Skeletal muscle tissue (tissue), 4 donors: ENCODE results near the gene AQP6. TPM values are rescaled to one million over a fixed set of nuclear protein-coding genes. Genes with fewer than 3 reads are reported as not detected.
A peak's percentile ranks its signal among the peaks of the same experiment; 100 is the strongest.

Experiments used
- H3K27ac ChIP-seq: one replicate; pipeline ENCODE4 v1.7.0; 2013; ENCODE audit warnings: mild to moderate bottlenecking, low read depth, low read length, inconsistent platforms
- H3K27me3 ChIP-seq, 3 donors: one replicate each; pipeline ENCODE4 v1.7.0; 2013; ENCODE audit warnings: low read length in 3 of 3; ENCODE audit not compliant: control insufficient read depth in 3 of 3, insufficient read depth in 3 of 3
- H3K36me3 ChIP-seq, 3 donors: one replicate each; pipeline ENCODE4 v1.7.0; 2013; ENCODE audit warnings: low read length in 3 of 3; ENCODE audit not compliant: control insufficient read depth in 3 of 3, insufficient read depth in 3 of 3
- H3K4me1 ChIP-seq, 3 donors: one replicate each; pipeline ENCODE4 v1.7.0; 2013; ENCODE audit warnings: low read length in 3 of 3, mild to moderate bottlenecking in 3 of 3; ENCODE audit not compliant: control insufficient read depth in 3 of 3, insufficient read depth in 3 of 3
- H3K4me3 ChIP-seq, 3 donors: one replicate each; pipeline ENCODE4 v1.7.0; 2013; ENCODE audit warnings: low read length in 3 of 3
- H3K9ac ChIP-seq, 3 donors: one replicate each; pipeline ENCODE4 v1.7.0; 2013; ENCODE audit warnings: low read length in 3 of 3, mild to moderate bottlenecking in 3 of 3, moderate library complexity in 2 of 3, low read depth in 1 of 3
- H3K9me3 ChIP-seq, 3 donors: one replicate each; pipeline ENCODE4 v1.7.0; 2013; ENCODE audit warnings: low read length in 3 of 3; ENCODE audit not compliant: control insufficient read depth in 3 of 3
- total RNA-seq: library from RNA; depleted of rRNA; stranded (reverse); fragments of >200 nt; gene quantifications from one replicate; pipeline ENCODE4 v1.2.3, GENCODE V29; 2014
- donor health status: Osteomylitis.

The AQP6 gene
- total RNA-seq, 1 donor from 2014 or later = 0.52 TPM

GRCh38 chr12:49956663-49957569, 15.8 kb upstream of the AQP6 start:
- H3K9ac ChIP-seq = no peak overlapping the region
- H3K4me3 ChIP-seq = no peak overlapping the region
- H3K36me3 ChIP-seq = no peaks in the 10 kb centered on the region
- no peaks in the 10 kb centered on the region for H3K9me3 ChIP-seq
- no peaks in the 10 kb centered on the region for H3K4me1 ChIP-seq
- peaks cover 59 to 77% (median 65%) of the 10 kb centered on the region in 3 donors for H3K27me3 ChIP-seq
- H3K27ac ChIP-seq = no peak overlapping the region

- H3K27me3 ChIP-seq = peaks cover 61 to 80% (median 65%) of the 10 kb centered on the region in 3 donors
- no peak overlapping the region for H3K27ac ChIP-seq
- H3K4me1 ChIP-seq = no peaks in the 10 kb centered on the region
- no peak overlapping the region for H3K9ac ChIP-seq
- H3K4me3 ChIP-seq = no peak overlapping the region
- no peaks in the 10 kb centered on the region for H3K9me3 ChIP-seq
- H3K36me3 ChIP-seq = no peaks in the 10 kb centered on the region
Observed at GRCh38 chr12:49957570-49957967, 15.2 kb upstream of the AQP6 start.

GRCh38 chr12:49959685-49960473, 12.9 kb upstream of the AQP6 start:
- H3K4me1 ChIP-seq = no peaks in the 10 kb centered on the region
- no peak overlapping the region for H3K27ac ChIP-seq
- H3K27me3 ChIP-seq = peaks cover 50 to 79% (median 59%) of the 10 kb centered on the region in 3 donors
- no peak overlapping the region for H3K9ac ChIP-seq
- H3K36me3 ChIP-seq = no peaks in the 10 kb centered on the region
- H3K9me3 ChIP-seq = no peaks in the 10 kb centered on the region
- no peak overlapping the region for H3K4me3 ChIP-seq

GRCh38 chr12:49960474-49961110, 12.2 kb upstream of the AQP6 start:
- Histone ChIP-seq H3K9me3 (no peaks in the 10 kb centered on the region), H3K27me3 (peaks cover 45 to 72% (median 54%) of the 10 kb centered on the region in 3 donors), H3K4me3 (no peak overlapping the region), H3K36me3 (no peaks in the 10 kb centered on the region), H3K4me1 (no peaks in the 10 kb centered on the region), H3K27ac (no peak overlapping the region), H3K9ac (no peak overlapping the region)

GRCh38 chr12:49961111-49961922, 11.4 kb upstream of the AQP6 start, which contains the start of gene AQP5:
AQP5 (plus strand) TSS chr12:49961872; CDS start chr12:49962018, 146 bp downstream.
- no peaks in the 10 kb centered on the region for H3K36me3 ChIP-seq
- H3K9me3 ChIP-seq = no peaks in the 10 kb centered on the region
- no peak within 1 kb of the TSS for H3K9ac ChIP-seq
- no peaks in the 10 kb centered on the region for H3K4me1 ChIP-seq
- H3K27ac ChIP-seq = no peak within 1 kb of the TSS
- H3K27me3 ChIP-seq = peaks cover 39 to 67% (median 47%) of the 10 kb centered on the region in 3 donors
- H3K4me3 ChIP-seq = peak within 1 kb of the TSS in 1 of 3 donors; percentile 35

- H3K36me3 ChIP-seq = no peaks in the 10 kb centered on the region
- H3K4me3 ChIP-seq = no peak overlapping the region
- H3K9ac ChIP-seq = no peak overlapping the region
- H3K27me3 ChIP-seq = peaks cover 39 to 70% (median 40%) of the 10 kb centered on the region in 3 donors
- H3K27ac ChIP-seq = no peak overlapping the region
- H3K4me1 ChIP-seq = peaks cover 2 to 3% (median 2%) of the 10 kb centered on the region in 3 donors
- H3K9me3 ChIP-seq = no peaks in the 10 kb centered on the region
Observed at GRCh38 chr12:49961993-49962764, 10.6 kb upstream of the AQP6 start.

- Histone ChIP-seq H3K9ac (no peak overlapping the region), H3K4me1 (peaks cover 8 to 10% (median 9%) of the 10 kb centered on the region in 3 donors), H3K27me3 (peaks cover 39 to 70% (median 40%) of the 10 kb centered on the region in 3 donors), H3K36me3 (no peaks in the 10 kb centered on the region), H3K27ac (no peak overlapping the region), H3K9me3 (no peaks in the 10 kb centered on the region), H3K4me3 (no peak overlapping the region)
Observed at GRCh38 chr12:49962861-49963765, 9.6 kb upstream of the AQP6 start.
